ENCODE data around the gene GOLGA2.

GOLGA2 gene

DNA sequence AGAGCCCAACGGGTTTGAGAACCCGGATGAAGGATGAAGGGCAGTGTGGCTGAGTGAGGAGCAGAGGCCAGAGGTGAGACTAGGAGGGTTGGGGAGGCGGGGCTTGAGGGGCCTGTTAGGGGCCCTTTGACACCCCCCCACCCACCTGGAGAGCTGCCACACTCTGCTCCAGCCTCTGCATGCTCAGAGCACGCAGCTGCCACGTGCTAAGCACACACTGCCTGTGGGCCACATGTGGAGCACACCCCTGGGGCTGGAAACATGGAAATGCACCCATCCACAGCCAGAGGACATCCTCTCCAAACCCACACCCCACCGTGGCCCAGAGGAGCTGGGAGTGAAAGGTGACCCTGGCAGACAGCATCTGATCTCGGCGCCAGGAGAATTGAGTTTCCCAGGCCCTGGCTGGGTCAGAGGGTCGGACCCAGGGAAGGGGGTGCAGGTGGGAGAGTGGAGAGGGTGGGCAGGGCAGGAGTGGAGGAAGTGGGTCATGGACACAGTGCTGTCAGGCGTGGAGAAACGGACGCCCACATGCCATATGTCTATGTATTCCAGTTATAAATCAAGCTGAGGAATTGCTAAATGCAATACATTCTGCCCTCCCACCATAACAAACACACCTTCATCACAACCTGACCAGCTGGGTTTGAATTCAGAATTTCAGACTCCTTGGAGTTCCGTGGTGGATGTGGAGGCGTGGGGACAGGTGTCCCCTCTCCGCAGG is 66.7 kb downstream of the GOLGA2 start:
- no peak for DNase-seq

DNA sequence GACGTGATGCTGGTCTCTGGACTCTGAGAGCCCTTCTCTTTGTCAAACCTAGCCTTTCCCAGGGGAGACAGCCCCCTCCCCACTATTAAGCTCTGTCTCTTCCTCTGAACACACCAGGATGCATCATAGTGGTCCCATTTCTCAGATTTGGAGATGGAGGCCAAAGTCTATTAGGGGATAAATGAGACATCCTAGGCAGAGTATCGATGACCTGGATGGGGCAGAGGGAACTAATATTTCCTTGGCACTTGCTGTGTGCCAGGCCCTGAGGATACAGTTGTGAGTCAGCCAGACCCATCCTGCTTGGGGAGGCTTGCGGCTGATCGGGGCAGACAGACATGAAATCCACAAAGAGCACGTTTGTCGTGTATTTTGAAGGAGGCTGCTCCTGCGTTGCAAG is 67.4 kb downstream of the GOLGA2 start:
- no peak for DNase-seq

DNA sequence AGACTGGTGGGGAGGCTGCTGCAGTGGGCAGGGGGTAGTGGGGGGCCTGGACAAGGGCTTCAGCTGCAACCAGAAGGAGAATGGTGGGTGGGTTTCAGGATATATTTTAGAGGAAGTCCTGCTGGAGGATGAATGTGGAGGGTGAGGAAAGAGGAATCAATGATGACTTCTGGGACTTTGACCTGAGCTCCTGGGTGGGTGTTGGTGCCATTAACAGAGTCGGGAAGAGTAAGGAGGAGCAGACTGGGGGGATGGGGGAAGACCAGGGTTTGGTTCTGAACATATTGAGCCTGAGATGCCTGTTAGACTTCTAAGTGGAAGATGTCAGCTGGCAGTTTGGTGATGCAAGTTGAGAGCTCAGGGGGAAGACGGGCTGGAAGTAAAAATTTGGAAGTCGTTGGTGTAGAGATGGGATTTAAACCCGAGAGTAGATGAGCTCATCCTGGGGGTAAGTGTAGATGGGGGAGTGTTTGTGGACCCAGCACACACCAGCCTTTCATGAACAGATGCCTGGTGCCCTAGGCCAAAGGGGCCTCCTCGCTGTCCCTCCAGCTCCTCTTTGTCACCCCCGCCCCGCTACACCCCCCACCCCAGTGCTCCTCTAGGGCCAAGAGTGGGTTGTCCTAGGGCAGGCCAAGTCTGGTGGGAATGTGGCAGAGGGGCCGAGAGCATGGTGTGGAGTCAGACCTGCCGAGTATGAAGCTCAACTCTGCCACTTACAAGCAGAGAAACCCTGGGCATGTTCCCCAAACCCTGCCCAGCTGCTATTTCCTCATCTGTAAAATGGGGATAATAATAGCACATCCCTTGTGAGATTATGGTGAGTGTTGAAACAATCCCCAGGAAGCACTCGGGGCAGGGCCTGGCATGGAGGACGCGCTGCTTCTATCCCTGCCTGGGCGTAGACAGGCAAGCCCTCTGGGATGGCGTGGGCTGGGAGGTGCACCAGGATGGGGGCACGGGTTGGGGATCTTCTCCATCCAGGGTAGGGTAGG is 68.6 kb downstream of the GOLGA2 start:
- DNase-seq, result no peak

DNA sequence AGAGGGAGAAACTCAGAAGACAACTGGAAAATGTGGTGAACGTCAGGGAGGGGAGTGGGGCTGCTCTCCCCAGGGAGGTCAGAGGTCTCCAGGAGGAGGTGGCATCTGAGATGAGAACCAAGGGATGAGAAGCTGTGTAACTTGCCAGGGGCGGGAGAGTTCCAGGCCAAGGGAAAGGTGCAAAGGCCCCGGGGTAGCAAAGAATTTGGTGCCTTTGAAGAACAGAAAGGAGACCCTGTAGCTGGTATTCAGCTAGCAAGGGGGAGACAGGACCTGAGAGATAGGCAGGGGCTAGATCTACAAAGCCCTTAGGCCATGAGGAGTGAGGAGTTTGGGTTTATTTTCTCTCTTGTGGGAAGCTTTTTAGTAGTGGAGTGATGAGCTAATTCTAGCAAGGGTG is 69.3 kb downstream of the GOLGA2 start:
- DNase-seq, result no peak

Data from stimulated activated CD4-positive, alpha-beta T cell treated with anti-CD3 and anti-CD28 coated beads, Interleukin-4, amount 100 ng/mL, for 24 hours (primary cell).